Astrocyte of the spinal cord (primary cell): Measurements from ENCODE around the gene ZNF287.

Experiments used
- DNase-seq: peaks from one replicate; pipeline ENCODE4 v3.0.0; 2011; ENCODE audit warnings: low read depth, low spot score
- H3K4me3 ChIP-seq: 2 replicates; pipeline ENCODE4 v1.5.1; 2011; ENCODE audit warnings: low read depth, mild to moderate bottlenecking, low read length, moderate library complexity
- in situ Hi-C: cut with HindIII; loops from 2 replicates; pipeline ENCODE4 v1.10.0; 2017; ENCODE audit warnings: low sequenced_read_pairs
- TF ChIP-seq, protein P1 (sequence below): IDR thresholded peaks from 2 replicates; pipeline ENCODE4 v1.5.1; 2012; ENCODE audit warnings: low read depth, mild to moderate bottlenecking, low read length, inconsistent platforms

The ZNF287 gene

DNA sequence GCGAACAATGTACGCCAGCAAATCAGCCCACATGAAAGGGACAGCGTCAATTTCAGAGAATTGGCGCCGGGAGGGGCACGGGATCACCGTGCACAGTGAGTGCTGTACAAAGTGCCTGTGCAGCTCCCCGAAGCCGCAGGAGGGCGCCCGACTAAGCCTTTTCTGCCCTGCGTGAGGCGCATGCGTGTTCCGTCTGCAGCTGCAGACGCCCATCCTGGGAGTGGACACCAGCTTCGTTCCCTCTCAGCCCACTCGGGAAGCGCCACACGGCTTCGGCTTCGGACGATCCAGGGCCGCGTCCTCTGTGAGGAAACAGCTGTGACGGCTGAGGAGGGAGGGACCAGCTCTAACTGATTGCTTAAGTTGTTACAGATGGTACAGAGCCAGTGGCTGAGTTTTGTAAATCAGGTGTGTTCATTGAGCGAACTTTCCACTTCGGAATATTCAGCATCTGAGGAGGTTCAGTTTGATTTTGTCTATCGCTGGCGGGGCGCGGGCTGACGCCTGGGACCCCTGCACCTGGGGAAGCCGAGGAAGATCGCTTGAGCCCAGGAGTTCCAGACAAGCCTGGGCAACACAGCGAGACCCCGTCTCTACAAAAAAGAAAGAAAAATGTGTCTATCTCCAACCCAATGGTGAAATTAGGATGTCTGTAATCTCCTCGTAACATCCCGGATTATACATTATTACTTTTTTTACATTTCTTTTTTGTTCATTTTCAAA lies 15.4 kb upstream of the ZNF287 start:
- TF ChIP-seq, protein P1, sequence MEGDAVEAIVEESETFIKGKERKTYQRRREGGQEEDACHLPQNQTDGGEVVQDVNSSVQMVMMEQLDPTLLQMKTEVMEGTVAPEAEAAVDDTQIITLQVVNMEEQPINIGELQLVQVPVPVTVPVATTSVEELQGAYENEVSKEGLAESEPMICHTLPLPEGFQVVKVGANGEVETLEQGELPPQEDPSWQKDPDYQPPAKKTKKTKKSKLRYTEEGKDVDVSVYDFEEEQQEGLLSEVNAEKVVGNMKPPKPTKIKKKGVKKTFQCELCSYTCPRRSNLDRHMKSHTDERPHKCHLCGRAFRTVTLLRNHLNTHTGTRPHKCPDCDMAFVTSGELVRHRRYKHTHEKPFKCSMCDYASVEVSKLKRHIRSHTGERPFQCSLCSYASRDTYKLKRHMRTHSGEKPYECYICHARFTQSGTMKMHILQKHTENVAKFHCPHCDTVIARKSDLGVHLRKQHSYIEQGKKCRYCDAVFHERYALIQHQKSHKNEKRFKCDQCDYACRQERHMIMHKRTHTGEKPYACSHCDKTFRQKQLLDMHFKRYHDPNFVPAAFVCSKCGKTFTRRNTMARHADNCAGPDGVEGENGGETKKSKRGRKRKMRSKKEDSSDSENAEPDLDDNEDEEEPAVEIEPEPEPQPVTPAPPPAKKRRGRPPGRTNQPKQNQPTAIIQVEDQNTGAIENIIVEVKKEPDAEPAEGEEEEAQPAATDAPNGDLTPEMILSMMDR, result peak; percentile 95
- H3K4me3 ChIP-seq, result peak overlapping the region; percentile 35
- peak; percentile 85 for DNase-seq
- in situ Hi-C loops, result no loop called here

DNA sequence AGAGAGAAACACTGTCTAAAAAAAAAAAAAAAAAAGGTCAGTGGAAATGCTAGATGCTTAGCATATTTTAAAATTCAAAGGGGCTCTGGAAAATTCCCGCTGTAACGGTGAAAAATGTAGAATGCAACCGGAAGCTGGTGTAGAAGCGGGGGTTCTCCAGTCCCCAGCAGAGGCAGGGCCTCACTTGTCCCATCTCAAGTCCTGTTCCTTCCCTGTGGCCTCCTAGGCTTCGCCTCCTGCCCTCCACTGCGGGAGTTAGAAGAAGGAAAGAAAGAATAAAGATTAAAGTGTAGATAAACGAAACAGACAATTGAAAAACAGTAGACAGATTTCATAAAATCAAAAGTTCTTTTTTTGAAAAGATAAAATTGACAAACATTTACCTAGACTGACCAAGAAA lies 14.8 kb upstream of the ZNF287 start:
- in situ Hi-C loops, result no loop called here
- DNase-seq, result no peak
- no peak overlapping the region for H3K4me3 ChIP-seq
- TF ChIP-seq, protein P1, result no peak

DNA sequence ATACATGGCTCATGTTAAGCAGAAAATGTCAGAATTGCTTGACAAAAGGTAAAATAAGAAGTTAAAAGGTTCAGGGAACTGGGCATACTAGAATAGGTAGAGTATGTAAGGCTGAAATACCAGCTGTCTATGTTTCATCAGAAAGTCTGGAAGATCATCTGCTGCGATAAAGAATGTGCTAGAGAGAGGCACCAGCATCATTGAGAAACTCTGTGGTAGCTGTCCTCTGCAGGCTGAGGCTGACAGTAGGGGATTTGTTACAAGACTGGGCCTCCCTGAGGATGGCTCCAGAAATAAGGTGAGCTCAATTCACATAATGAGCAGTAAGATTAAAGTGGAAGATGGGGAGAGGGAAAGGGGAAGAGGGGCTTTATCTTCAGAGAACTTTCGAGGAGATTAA lies 4.5 kb upstream of the ZNF287 start:
- no peak overlapping the region for H3K4me3 ChIP-seq
- DNase-seq, result no peak
- TF ChIP-seq, protein P1, result no peak
- in situ Hi-C loops, result no loop called here

DNA sequence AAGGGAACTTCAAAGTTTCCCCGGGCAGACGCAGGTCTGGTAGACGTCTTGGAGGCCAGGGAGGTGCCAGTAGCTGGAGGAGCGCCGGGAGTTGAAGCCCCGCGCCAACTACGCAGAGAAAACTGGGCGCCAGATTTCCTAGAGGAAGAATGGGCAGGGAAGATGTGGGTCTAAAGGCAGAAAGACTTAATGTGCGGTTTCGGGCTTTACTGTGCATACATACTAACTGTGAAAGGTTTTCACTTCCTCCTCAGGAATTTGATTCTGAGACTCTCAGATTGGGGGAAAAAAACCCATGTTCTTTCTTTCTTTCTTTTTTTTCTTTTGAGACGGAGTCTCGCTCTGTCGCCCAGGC lies 331 bp upstream of the ZNF287 start:
- in situ Hi-C loops, result no loop called here
- no peak for DNase-seq
- H3K4me3 ChIP-seq, result peak overlapping the region; percentile 70
- TF ChIP-seq, protein P1, result no peak

DNA sequence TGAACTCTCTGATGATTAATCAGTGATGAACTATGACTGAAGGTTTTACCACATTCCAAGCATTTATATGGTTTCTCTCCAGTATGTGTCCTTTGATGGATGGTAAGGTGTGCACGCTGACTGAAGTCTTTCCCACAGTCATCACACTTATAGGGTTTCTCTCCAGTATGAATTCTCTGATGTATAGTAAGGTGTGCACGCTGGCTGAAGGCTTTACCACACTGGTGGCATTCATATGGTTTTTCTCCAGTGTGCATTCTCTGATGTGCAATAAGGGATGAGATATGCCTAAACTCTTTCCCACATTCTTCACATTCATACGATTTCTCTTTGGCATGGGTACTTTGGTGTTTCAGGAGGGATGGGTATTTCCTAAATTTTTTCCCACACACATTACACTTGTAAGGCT lies 16.4 kb downstream of the ZNF287 start:
- H3K4me3 ChIP-seq, result no peak overlapping the region
- in situ Hi-C loops, result no loop called here
- no peak for DNase-seq
- TF ChIP-seq, protein P1, result no peak

DNA sequence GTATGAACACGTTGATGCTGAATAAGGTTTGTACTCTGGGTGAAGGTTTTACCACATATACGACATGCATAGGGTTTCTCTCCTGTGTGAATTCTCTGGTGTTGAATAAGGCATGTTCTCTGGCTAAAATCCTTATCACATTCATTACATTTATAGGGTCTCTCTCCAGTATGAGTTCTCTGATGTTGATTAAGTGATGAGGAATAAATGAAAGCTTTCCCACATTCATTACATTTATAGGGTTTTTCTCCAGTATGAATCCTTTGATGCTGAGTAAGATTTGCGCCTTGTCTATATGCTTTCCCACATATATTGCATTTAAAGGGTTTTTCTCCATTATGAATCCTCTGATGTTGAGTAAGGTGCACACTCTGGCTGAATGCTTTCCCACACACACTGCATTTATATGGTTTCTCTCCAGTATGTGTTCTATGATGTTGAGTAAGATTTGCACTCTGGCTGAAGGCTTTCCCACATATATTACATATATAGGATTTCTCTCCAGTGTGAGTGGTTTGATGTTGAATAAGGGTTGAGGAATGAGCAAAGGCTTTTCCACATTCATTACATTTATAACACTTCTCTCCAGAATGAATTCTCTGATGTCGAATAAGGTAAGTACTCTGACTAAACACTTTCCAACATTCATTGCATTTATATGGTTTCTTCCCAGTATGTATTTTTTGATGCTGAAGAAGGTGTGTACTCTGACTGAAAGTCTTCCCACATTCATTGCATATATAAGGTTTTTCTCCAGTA lies 16.9 kb downstream of the ZNF287 start:
- TF ChIP-seq, protein P1, result no peak
- no peak overlapping the region for H3K4me3 ChIP-seq
- in situ Hi-C loops, result no loop called here
- peak; percentile 7 for DNase-seq
